Measurements from ENCODE around the gene JMJD1C. TPM values are rescaled to one million over a fixed set of nuclear protein-coding genes. Genes with fewer than 3 reads are reported as not detected.
"Not testable (repeated sequence)": the region's sequence is repeated elsewhere in the genome, so short reads cannot be mapped to it uniquely, and the experiment has no call there.

Gene JMJD1C
- total RNA-seq, 2 donors from 2014 or later, result 39.2 to 50.7 TPM

DNA sequence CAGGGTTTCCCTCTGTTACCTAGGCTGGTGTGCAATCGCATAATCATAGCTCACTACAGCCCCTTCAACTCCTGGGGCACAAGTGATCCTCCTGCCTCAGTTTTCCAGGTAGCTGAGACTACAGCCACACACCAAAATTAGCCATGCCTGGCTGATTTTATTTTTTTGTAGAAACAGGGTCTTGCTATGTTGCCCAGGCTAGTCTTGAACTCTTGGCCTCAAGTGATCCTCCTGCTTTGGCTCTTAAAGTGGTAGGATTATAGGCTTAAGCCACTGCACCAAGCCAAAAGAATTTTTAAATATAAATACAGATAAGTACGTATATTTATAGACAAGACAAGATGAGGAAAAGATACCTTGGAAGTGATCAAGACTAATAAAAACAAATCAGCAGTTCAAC, 215.7 kb downstream of the JMJD1C start:
- no peak overlapping the region for H3K27ac Mint-ChIP-seq
- H3K36me3 Mint-ChIP-seq, result peaks cover 15% of the 10 kb centered on the region
- no peaks in the 10 kb centered on the region for H3K27me3 Mint-ChIP-seq
- H3K4me3 Mint-ChIP-seq, result no peak overlapping the region
- H3K9me3 Mint-ChIP-seq, result no peaks in the 10 kb centered on the region
- no peak for DNase-seq (ENCODE audit: low spot score)
- no peak for ATAC-seq
- H3K4me1 Mint-ChIP-seq (ENCODE audit: low read depth in 2 of 2), result peaks cover 22 to 30% of the 10 kb centered on the region in 2 donors

DNA sequence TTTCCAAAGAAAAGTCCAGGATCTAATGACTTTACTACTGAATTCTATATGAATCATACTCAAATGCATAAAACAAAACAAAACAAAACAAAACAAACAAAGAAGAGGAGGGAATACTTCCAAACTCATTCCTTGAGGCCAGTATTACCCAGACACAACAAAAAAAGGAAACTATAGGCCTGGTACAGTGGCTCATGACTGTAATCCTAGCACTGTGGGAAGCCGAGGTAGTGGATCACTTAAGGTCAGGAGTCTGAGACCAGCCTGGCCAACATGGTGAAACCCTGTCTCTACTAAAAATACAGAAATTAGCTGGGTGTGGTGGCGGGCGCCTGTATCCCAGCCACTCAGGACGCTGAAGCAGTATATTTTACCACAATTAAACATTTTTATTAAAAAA, 218.0 kb downstream of the JMJD1C start:
- Mint-ChIP-seq H3K27ac (peak overlapping the region in 1 of 2 donors; percentile 11), H3K4me1 (ENCODE audit: low read depth in 2 of 2) (peaks cover 26 to 32% of the 10 kb centered on the region in 2 donors), H3K36me3 (peaks cover 13% of the 10 kb centered on the region), H3K9me3 (no peaks in the 10 kb centered on the region), H3K4me3 (no peak overlapping the region), H3K27me3 (no peaks in the 10 kb centered on the region)
- ATAC-seq (no peak), DNase-seq (ENCODE audit: low spot score) (no peak)

DNA sequence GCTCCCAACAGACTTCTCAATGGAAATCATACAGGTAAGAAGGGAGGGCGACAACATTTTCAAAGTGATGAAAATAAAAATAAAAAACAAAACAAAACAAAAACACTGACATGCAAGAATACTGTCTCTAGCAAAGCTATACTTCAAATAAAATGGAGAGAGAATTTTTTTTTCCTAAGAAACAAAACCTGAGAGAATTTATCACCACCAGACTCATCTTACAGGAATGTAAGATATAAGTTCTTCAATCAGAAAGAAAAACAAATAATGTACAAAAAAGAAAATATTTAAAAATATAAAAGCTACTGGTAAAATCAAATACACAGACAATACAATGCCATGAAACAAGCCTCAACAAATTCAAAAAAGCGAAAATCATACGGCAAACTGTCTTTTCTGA, 219.4 kb downstream of the JMJD1C start:
- Mint-ChIP-seq H3K9me3 (no peaks in the 10 kb centered on the region), H3K4me1 (ENCODE audit: low read depth in 2 of 2) (peaks cover 30 to 34% of the 10 kb centered on the region in 2 donors), H3K4me3 (no peak overlapping the region), H3K36me3 (peaks cover 12% of the 10 kb centered on the region), H3K27ac (no peak overlapping the region), H3K27me3 (no peaks in the 10 kb centered on the region)
- no peak for DNase-seq (ENCODE audit: low spot score)
- no peak for ATAC-seq

DNA sequence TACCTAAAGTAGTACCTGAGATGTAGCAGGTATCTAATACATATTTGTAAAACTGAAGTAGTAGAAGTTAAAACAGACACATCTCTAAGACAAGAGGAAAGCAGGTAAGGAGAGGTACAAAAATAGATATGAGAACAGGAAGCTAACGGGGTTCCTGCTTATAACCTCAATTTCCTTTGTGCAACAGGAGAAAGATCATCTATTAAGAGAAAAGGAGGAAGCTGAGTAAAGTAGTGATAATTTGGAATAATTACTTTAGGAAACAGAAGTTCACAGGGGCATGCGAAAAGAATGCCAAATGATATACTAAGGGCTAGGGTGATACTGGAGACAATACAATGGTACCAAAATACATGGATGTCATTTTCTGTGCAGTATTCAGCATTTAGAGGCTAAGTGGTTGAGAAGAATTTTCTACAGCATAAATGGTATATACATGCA, 223.9 kb downstream of the JMJD1C start:
- Mint-ChIP-seq H3K36me3 (peaks cover 17% of the 10 kb centered on the region), H3K9me3 (no peaks in the 10 kb centered on the region)

DNA sequence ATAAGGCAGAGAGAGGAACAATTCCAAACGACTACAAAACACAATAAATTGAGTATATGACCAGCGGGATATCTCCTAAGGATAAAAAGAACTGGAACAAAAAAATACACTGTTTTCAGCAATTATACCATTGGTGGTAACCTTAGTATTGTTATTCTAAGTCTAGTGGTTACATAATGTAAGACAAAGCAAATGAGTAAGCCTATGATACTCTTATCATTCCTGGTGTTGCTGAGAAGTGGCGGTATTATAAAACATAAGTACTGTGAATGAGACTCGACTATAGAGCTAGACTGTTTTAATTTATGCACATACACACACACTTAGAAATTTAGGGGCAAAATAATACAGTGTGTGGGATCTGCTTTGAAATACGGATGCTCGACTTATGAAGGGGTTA, 225.0 kb downstream of the JMJD1C start:
- Mint-ChIP-seq H3K9me3 (no peaks in the 10 kb centered on the region), H3K27me3 (no peaks in the 10 kb centered on the region), H3K27ac (peak overlapping the region in 1 of 2 donors; percentile 63), H3K4me1 (ENCODE audit: low read depth in 2 of 2) (peaks cover 35 to 49% of the 10 kb centered on the region in 2 donors), H3K4me3 (peak overlapping the region; percentile 8), H3K36me3 (peaks cover 13% of the 10 kb centered on the region)
- no peak for DNase-seq (ENCODE audit: low spot score)
- ATAC-seq, result no peak

More for the DNA sequence above, 223.9 kb downstream of the JMJD1C start:
- peak overlapping the region; percentile 44 for H3K4me3 Mint-ChIP-seq
- peaks cover 40 to 57% of the 10 kb centered on the region in 2 donors for H3K4me1 Mint-ChIP-seq (ENCODE audit: low read depth in 2 of 2)
- peak overlapping the region; percentile 28 to 63 for H3K27ac Mint-ChIP-seq
- DNase-seq (ENCODE audit: low spot score), result no peak
- H3K27me3 Mint-ChIP-seq, result no peaks in the 10 kb centered on the region
- ATAC-seq, result no peak

DNA sequence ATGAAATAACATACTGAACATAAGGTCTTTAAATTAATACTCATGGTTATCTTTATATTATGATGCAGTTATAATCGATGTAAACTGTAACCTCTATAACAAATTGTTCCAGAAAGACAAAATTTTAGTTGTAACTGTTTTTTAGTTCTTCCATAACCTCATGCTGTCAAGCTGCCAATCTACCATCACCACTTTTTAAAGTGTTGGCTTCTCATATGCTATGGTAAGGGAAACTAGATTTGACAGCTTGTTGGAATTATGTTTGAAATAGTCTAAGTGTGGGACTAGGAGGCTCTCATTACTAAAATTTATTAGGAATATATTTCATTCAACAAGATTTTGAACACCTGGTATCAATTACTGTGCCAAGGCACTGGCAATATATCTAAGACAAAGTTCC, 227.3 kb downstream of the JMJD1C start:
- Mint-ChIP-seq H3K9me3 (no peaks in the 10 kb centered on the region), H3K4me3 (no peak overlapping the region), H3K27me3 (no peaks in the 10 kb centered on the region), H3K4me1 (ENCODE audit: low read depth in 2 of 2) (peaks cover 26 to 38% of the 10 kb centered on the region in 2 donors), H3K27ac (peak overlapping the region in 1 of 2 donors; percentile 5), H3K36me3 (peaks cover 5% of the 10 kb centered on the region)
- ATAC-seq, result no peak
- no peak for DNase-seq (ENCODE audit: low spot score)

DNA sequence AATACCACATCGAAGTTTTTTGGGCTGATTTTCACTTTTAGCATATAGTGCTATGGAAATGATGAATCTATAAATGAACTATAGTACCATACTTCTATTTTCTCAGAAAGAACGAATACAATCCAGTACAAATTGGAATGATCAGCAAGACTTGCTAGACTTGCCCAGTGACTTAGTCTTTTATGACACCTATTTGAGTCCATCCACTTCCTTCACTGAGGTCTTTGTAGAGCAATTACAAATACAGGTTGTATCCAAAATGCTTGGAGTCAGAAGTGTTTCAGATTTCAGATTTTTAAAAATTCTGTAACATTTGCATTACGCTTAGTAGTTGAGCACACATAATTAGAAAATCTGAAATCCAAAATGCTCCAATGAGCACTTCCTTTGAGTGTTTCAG, 228.4 kb downstream of the JMJD1C start:
- Mint-ChIP-seq H3K9me3 (no peaks in the 10 kb centered on the region), H3K4me3 (no peak overlapping the region), H3K27ac (peak overlapping the region; percentile 64 to 68), H3K4me1 (ENCODE audit: low read depth in 2 of 2) (peaks cover 26 to 38% of the 10 kb centered on the region in 2 donors), H3K27me3 (no peaks in the 10 kb centered on the region), H3K36me3 (peaks cover 5% of the 10 kb centered on the region)
- ATAC-seq (no peak), DNase-seq (ENCODE audit: low spot score) (no peak)

DNA sequence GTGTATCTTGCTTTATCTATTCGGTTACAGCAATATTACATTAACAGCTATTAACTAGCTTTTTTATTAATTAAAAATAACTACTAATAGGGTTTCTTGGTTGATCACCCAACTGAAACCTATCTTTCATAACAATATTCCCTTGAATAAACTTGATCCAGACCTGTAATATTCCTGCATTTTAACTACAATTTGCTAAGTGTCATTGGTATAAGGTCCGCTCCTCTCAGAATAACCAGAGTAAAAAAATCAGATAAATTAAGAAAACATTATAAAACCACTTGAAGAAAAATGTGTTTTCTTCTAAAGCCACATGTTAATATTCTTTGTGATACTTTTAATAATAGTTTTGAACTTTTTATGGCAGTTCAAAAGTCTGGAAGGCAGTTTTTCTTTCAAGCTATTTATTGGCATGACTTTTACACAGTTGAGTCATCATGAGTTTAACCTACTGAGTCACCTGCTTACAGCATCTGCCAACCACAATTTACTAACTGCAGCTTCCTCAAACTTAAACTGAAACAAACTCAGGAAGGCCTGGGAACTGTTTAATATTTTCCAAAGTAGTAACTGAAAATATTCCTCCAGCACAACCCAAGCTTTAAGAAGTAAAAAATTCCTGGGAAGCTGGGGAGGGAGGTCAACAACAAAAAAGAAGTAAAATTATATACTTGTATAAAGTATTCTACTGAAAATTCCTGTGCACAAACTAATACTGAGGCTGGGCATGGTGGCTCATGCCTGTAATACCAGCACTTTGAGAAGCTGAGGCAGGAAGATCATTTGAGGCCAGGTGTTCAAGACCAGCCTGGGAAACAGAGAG, 229.5 kb downstream of the JMJD1C start:
- Mint-ChIP-seq H3K9me3 (no peaks in the 10 kb centered on the region), H3K36me3 (peaks cover 5% of the 10 kb centered on the region), H3K4me3 (peak overlapping the region; percentile 25), H3K27ac (peak overlapping the region; percentile 51 to 64), H3K4me1 (ENCODE audit: low read depth in 2 of 2) (peaks cover 20 to 29% of the 10 kb centered on the region in 2 donors), H3K27me3 (no peaks in the 10 kb centered on the region)
- DNase-seq (ENCODE audit: low spot score), result no peak
- ATAC-seq, result peak; percentile 93 to 95

DNA sequence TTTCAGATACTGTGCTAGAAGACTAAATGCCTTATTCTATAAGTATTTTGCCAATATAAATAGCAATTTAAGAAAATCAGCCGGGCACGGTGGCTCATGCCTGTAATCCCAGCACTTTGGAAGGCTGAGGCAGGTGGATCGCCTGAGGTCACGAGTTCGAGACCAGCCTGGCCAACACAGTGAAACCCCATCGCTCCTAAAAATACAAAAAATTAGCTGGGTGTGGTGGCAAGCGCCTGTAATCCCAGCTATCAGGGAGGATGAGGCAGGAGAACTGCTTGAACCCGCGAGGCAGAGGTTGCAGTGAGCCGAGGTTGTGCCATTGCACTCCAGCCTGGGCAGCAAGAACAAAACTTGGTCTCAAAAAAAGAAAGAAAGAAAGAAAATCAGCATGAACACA, 230.6 kb downstream of the JMJD1C start:
- H3K27me3 Mint-ChIP-seq; H3K9me3 Mint-ChIP-seq; ATAC-seq; H3K36me3 Mint-ChIP-seq; DNase-seq (ENCODE audit: low spot score); H3K4me3 Mint-ChIP-seq; H3K27ac Mint-ChIP-seq: not testable (repeated sequence)
- peaks cover 16 to 23% of the 10 kb centered on the region in 2 donors for H3K4me1 Mint-ChIP-seq (ENCODE audit: low read depth in 2 of 2)

DNA sequence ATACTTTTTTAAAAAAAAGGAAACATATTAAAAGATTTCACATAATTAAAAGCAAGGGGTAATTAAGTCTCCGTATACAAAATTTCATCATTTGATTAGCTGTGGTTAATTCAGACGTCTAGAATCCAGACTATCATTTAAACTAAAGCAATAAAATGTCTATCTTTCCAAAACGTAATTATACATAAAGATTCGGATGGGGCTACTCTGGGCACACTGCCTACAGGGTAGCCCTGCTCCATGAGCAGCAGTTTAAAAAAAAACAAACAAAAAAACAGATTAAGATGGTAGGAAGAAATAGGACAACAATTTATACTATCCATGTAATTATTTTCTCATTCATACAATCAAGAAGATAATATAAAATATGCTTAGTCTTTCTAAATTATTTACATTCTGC, 236.6 kb downstream of the JMJD1C start:
- H3K27ac Mint-ChIP-seq, result no peak overlapping the region
- no peak overlapping the region for H3K4me3 Mint-ChIP-seq
- H3K4me1 Mint-ChIP-seq (ENCODE audit: low read depth in 2 of 2), result peaks cover 19 to 24% of the 10 kb centered on the region in 2 donors
- no peaks in the 10 kb centered on the region for H3K9me3 Mint-ChIP-seq
- ATAC-seq (no peak), DNase-seq (ENCODE audit: low spot score) (no peak)
- H3K36me3 Mint-ChIP-seq, result no peaks in the 10 kb centered on the region
- H3K27me3 Mint-ChIP-seq, result no peaks in the 10 kb centered on the region

DNA sequence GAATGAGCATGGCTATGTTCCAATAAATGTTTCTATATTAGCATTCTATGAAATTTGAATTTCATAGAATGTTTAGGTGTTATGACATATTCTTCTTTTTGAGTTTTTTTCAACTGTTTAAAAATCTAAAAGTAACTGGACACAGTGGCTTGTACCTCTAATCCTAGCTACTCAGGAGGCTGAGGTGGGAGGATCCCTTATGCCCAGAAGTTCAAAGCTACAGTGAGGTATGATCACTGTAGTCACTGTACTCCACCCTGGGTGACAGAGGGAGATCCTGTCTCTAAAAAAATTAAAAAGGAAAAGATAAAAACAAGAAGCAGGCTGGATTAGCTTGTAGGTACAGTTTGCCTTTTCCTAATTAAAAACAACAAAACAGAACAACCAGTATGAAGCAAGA, 237.5 kb downstream of the JMJD1C start:
- H3K27ac Mint-ChIP-seq, result peak overlapping the region in 1 of 2 donors; percentile 54
- no peaks in the 10 kb centered on the region for H3K36me3 Mint-ChIP-seq
- H3K9me3 Mint-ChIP-seq, result no peaks in the 10 kb centered on the region
- no peak overlapping the region for H3K4me3 Mint-ChIP-seq
- no peak for DNase-seq (ENCODE audit: low spot score)
- H3K27me3 Mint-ChIP-seq, result no peaks in the 10 kb centered on the region
- H3K4me1 Mint-ChIP-seq (ENCODE audit: low read depth in 2 of 2), result peaks cover 19 to 24% of the 10 kb centered on the region in 2 donors
- ATAC-seq, result no peak

DNA sequence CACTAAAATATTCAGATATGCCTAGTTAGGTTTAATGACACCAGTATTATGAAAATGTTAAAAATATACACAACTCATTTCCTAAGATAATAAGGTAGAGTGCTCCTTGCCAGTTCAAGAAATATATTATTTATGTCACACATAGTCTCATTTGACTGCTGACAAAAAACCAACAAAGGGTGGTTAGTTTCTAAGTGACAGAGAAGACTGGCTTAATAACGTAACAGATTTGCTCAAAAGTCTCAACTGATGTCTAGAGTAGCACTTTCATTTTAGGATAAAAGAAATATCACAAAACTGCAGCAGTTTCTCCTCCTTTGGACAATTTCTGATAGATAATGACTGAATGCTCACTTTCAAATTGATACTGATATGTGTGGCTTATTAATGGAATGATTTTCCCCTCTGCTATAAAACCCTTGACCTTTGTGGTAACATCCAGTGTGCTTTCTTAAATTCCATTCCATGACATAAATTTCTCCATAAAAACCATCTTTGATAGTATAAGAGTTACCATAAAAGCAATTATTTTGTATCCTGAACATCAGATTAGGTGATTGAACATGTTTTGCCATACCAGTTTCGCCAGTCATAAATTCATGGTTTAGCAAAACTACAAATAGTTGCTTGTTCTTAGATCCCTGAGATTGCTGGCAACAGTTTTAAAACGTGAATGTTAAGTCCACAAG, 238.4 kb downstream of the JMJD1C start:
- H3K36me3 Mint-ChIP-seq, result no peaks in the 10 kb centered on the region
- H3K27ac Mint-ChIP-seq, result peak overlapping the region; percentile 85 to 86
- no peaks in the 10 kb centered on the region for H3K27me3 Mint-ChIP-seq
- peaks cover 21 to 26% of the 10 kb centered on the region in 2 donors for H3K4me1 Mint-ChIP-seq (ENCODE audit: low read depth in 2 of 2)
- peak in 1 of 2 donors; percentile 73 for ATAC-seq
- peak overlapping the region; percentile 23 for H3K4me3 Mint-ChIP-seq
- no peak for DNase-seq (ENCODE audit: low spot score)
- H3K9me3 Mint-ChIP-seq, result no peaks in the 10 kb centered on the region

DNA sequence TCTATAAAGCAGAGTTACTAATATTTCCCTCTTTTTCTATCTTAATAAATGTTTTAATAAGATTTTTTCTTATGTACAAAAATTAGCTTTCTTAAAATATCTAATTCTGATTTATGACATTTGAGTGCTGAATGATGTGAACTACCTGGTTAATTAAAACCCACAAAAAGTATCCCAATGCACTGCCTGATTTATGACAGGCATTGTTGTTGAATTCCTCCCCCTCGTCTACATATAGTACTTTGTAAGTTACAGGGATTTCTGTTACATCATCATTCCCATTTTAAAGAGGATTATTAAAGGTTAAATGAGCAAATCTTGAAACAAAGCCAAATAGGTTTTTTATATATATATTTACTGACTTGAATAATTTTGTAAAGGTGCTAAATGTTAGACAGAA, 241.5 kb downstream of the JMJD1C start:
- H3K27me3 Mint-ChIP-seq, result no peaks in the 10 kb centered on the region
- no peaks in the 10 kb centered on the region for H3K9me3 Mint-ChIP-seq
- H3K36me3 Mint-ChIP-seq, result no peaks in the 10 kb centered on the region
- peaks cover 26 to 51% of the 10 kb centered on the region in 2 donors for H3K4me1 Mint-ChIP-seq (ENCODE audit: low read depth in 2 of 2)
- DNase-seq (ENCODE audit: low spot score) (no peak), ATAC-seq (no peak)
- no peak overlapping the region for H3K4me3 Mint-ChIP-seq
- H3K27ac Mint-ChIP-seq, result no peak overlapping the region

DNA sequence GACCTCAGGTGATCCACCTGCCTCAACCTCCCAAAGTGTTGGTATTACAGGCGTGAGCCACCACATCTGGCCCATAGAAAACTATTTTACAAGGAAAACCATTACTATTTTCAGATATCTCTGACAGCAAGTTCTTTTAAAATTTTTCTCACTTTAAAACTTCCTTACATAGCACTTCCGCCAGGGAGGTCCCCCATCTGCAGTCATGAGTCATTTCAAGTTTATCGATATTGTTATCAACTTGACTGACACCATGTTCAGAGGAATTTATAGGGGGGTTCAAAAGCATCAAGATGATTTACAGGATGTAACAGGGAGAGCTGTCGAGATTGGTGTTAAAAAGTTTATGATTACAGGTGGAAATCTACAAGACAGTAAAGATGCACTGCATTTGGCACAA, 243.8 kb downstream of the JMJD1C start:
- Mint-ChIP-seq H3K27ac (peak overlapping the region; percentile 22 to 45), H3K9me3 (no peaks in the 10 kb centered on the region), H3K27me3 (no peaks in the 10 kb centered on the region), H3K4me1 (ENCODE audit: low read depth in 2 of 2) (peaks cover 29 to 52% of the 10 kb centered on the region in 2 donors), H3K36me3 (no peaks in the 10 kb centered on the region), H3K4me3 (peak overlapping the region; percentile 34)
- ATAC-seq (peak in 1 of 2 donors; percentile 66), DNase-seq (ENCODE audit: low spot score) (no peak)
